Stimulated activated naive B cell treated with anti-CD40 and anti-IgM and Interleukin-4, amounts not matched to agents 10 μg/mL and 1 μg/mL and 100 μg/mL, for 72 hours (primary cell): ENCODE results near the gene GPR18.
A peak's percentile ranks its signal among the peaks of the same experiment; 100 is the strongest.
"Not testable (repeated sequence)": the region's sequence is repeated elsewhere in the genome, so short reads cannot be mapped to it uniquely, and the experiment has no call there.

Experiments used
- ATAC-seq, 2 donors: fragments of 150-1000 bp; cut with Tn5 transposase; replicated peaks; 2 replicates each; pipeline ENCODE4 v1.10.0; 2021; ENCODE audit warnings: moderate library complexity in 1 of 2
- DNase-seq: peaks from one replicate; pipeline ENCODE4 v3.0.0; 2021
- H3K27ac Mint-ChIP-seq: one replicate; pipeline ENCODE4 v1.8.0; 2022; ENCODE audit warnings: mild to moderate bottlenecking, mixed read lengths
- H3K27me3 Mint-ChIP-seq, 2 donors: one replicate each; pipeline ENCODE4 v1.8.0; 2022; ENCODE audit warnings: mixed read lengths in 2 of 2
- H3K36me3 Mint-ChIP-seq, 2 donors: one replicate each; pipeline ENCODE4 v1.8.0; 2022; ENCODE audit warnings: mixed read lengths in 2 of 2, mild to moderate bottlenecking in 1 of 2
- H3K4me1 Mint-ChIP-seq, 2 donors: one replicate each; pipeline ENCODE4 v1.8.0; 2022; ENCODE audit warnings: mixed read lengths in 2 of 2, mild to moderate bottlenecking in 1 of 2
- H3K4me3 Mint-ChIP-seq, 2 donors: one replicate each; pipeline ENCODE4 v1.8.0; 2022; ENCODE audit warnings: mild to moderate bottlenecking in 2 of 2, mixed read lengths in 2 of 2, moderate library complexity in 1 of 2
- H3K9me3 Mint-ChIP-seq, 2 donors: one replicate each; pipeline ENCODE4 v1.8.0; 2022; ENCODE audit warnings: mixed read lengths in 2 of 2, mild to moderate bottlenecking in 1 of 2

The GPR18 gene

DNA sequence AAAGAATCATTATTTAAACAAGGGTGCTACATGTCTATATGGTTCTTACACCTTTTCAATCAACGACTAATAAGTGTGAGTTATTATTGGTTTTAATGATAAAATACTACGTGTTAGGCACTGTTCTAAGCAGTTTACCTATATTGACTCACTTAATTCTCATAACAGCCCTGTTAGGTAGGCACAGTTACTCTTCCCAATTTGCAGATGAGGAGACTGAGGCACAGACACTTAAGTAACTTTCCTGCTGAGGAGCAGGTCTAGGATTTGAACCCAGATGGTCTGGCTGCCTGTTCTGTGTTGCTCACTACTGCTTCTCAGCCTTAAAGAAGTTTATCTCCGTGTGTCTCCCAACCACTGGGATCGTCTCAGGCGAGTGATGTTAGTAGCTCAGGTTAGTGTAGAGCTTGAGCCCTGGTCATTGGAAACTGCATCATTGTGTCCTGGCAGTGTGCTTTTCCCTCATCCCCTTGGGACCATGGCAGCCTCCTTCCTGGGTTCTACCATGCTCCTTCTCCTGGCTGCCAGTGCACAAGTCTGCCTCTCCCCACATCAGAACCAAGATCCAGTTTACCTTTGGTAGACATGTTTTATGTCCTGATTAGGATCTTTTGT, 46.7 kb downstream of the GPR18 start:
- Mint-ChIP-seq H3K27me3 (no peaks in the 10 kb centered on the region), H3K27ac (peak overlapping the region; percentile 1), H3K4me1 (peaks cover 41 to 72% of the 10 kb centered on the region in 2 donors), H3K36me3 (peaks cover 28 to 58% of the 10 kb centered on the region in 2 donors), H3K4me3 (no peak overlapping the region), H3K9me3 (no peaks in the 10 kb centered on the region)
- ATAC-seq (no peak), DNase-seq (no peak)

DNA sequence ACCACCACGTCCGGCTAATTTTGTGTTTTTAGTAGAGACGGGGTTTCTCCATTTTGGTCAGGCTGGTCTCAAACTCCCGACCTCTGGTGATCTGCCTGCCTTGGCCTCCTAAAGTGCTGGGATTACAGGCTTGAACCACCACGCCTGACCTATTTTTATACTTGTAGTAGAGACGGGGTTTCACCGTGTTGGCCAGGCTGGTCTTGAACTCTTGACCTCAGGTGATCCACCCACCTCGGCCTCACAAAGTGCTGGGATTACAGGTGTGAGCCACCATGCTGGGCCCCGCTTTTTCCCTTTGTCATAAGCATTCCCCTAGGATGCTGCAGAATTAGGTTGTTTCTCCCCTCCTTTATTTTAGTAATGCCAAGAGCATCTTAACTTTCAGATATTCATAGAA, 47.6 kb downstream of the GPR18 start:
- Mint-ChIP-seq H3K4me1 (peaks cover 48 to 79% of the 10 kb centered on the region in 2 donors), H3K36me3 (peaks cover 32 to 67% of the 10 kb centered on the region in 2 donors)
- not testable (repeated sequence) for H3K4me3 Mint-ChIP-seq, H3K9me3 Mint-ChIP-seq, ATAC-seq, H3K27me3 Mint-ChIP-seq, H3K27ac Mint-ChIP-seq, DNase-seq

DNA sequence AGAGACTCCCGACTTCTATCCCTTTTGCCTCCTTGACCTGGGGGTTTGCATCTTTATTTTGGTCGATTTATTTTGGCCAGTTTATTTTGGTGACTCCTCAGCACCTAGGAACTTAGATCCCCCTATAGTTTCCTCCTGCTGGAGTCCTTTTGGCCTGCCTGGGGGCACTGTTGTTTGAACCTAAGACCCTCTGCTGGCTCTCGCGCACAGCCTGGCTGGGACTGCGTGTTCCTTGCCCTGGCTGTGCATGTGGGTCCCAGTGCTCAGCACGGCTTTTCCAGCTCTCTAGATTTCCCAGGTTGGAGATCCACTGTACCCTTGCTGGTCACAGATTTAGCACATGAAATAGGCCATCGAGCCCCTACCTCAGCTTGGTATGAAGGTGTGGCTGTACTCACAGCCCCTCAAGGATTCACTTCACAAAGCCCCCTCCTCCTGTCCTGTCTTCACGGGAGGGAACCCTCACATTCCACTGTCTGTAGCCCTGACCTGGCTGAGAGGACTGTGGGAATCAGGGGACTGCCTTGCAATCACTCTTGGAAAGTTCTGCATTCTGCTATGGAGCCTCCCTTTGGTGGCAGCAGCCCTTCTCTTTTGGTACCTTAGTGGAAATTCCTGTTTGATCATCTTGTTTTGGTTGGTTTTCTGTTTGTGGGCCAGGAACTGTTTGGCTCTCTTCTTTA, 49.2 kb downstream of the GPR18 start:
- Mint-ChIP-seq H3K9me3 (no peaks in the 10 kb centered on the region), H3K4me3 (no peak overlapping the region), H3K4me1 (peaks cover 53 to 79% of the 10 kb centered on the region in 2 donors), H3K27ac (no peak overlapping the region), H3K27me3 (no peaks in the 10 kb centered on the region), H3K36me3 (peaks cover 36 to 69% of the 10 kb centered on the region in 2 donors)
- DNase-seq (no peak), ATAC-seq (no peak)

DNA sequence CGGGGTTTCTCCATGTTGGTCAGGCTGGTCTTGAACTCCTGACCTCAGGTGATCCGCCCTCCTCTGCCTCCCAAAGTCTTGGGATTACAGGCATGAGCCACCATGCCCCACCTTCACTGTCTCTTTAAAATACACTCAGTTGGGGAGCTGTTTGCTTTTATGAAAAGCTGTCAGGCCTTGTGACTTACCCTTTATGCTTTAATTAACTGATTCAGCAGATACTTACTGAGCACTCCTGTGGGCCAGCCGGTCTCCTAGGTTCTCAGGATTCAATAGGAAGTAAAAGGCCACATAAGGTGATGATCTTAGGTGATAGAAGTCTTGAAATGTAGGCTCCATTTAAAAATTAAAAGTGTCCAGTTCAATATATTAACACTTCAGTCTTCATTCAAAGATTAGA, 50.0 kb downstream of the GPR18 start:
- ATAC-seq (no peak), DNase-seq (no peak)
- Mint-ChIP-seq H3K36me3 (peaks cover 37 to 73% of the 10 kb centered on the region in 2 donors), H3K9me3 (no peaks in the 10 kb centered on the region), H3K27me3 (no peaks in the 10 kb centered on the region), H3K4me3 (no peak overlapping the region), H3K27ac (no peak overlapping the region), H3K4me1 (peaks cover 58 to 85% of the 10 kb centered on the region in 2 donors)

DNA sequence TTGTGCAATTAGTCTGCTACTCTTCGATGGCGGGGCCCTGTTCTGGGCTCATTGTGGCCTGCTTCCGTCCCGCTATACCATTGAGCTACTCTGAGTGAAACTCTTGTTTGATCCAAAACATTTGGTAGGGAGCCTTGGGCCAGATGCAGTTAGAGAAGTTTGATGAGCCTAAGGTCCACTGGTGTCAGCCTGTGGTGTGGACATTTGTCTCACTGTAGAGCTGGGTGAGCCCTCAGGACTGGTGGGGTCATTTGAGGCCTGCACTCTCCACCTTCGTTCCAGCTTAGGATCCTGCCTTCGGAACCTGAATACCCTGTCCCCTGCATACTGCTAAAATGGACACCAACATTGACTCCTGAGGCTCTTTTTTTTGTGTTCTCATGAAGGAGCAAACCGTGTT, 50.7 kb downstream of the GPR18 start:
- H3K27me3 Mint-ChIP-seq, result no peaks in the 10 kb centered on the region
- no peaks in the 10 kb centered on the region for H3K9me3 Mint-ChIP-seq
- peak overlapping the region; percentile 53 for H3K27ac Mint-ChIP-seq
- DNase-seq (no peak), ATAC-seq (no peak)
- peaks cover 61 to 91% of the 10 kb centered on the region in 2 donors for H3K4me1 Mint-ChIP-seq
- peak overlapping the region in 1 of 2 donors; percentile 1 for H3K4me3 Mint-ChIP-seq
- peaks cover 35 to 71% of the 10 kb centered on the region in 2 donors for H3K36me3 Mint-ChIP-seq

DNA sequence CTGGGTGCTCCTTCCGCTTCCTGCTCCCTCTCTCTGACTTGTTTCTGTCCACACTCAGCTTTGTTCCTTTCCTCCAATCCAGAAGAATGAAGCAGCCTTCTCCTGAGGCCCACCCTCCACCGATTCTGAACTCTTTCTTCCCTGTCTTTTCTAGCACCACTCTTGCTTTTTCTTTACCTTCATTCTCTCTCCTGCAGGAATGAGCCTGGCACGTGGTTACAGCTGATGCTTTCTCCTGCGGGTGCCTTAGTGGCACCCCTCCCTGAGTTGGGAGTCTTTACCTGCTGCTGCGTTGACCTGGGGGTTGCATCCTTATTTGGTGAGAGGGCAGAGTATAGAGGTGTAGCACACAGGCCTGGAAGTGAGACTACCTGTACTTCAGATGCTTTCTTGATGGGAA, 51.3 kb downstream of the GPR18 start:
- DNase-seq (no peak), ATAC-seq (no peak)
- H3K27ac Mint-ChIP-seq, result peak overlapping the region; percentile 43
- peaks cover 62 to 90% of the 10 kb centered on the region in 2 donors for H3K4me1 Mint-ChIP-seq
- H3K4me3 Mint-ChIP-seq, result peak overlapping the region in 1 of 2 donors; percentile 67
- no peaks in the 10 kb centered on the region for H3K27me3 Mint-ChIP-seq
- H3K36me3 Mint-ChIP-seq, result peaks cover 34 to 65% of the 10 kb centered on the region in 2 donors
- H3K9me3 Mint-ChIP-seq, result no peaks in the 10 kb centered on the region

DNA sequence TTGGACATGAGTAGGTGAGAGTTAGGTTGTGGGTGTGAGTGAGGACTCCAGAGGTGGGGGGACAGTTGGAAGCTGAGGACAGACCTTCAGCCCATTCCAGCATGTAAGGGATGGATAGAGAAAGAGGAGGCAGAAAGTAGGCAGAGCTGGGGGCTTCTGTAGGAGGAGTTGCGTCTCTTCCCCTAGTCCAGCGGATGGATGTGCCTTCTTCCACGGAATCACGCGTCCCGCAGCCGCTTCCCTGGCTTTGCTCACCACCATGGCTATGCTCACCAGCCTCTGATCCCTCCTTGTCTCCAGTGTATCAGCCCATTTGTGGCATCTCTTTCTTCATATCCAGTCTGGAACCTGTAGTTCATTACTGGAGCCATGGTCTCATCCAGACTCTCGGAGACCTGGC, 52.0 kb downstream of the GPR18 start:
- H3K27ac Mint-ChIP-seq, result peak overlapping the region; percentile 53
- ATAC-seq, result no peak

DNA sequence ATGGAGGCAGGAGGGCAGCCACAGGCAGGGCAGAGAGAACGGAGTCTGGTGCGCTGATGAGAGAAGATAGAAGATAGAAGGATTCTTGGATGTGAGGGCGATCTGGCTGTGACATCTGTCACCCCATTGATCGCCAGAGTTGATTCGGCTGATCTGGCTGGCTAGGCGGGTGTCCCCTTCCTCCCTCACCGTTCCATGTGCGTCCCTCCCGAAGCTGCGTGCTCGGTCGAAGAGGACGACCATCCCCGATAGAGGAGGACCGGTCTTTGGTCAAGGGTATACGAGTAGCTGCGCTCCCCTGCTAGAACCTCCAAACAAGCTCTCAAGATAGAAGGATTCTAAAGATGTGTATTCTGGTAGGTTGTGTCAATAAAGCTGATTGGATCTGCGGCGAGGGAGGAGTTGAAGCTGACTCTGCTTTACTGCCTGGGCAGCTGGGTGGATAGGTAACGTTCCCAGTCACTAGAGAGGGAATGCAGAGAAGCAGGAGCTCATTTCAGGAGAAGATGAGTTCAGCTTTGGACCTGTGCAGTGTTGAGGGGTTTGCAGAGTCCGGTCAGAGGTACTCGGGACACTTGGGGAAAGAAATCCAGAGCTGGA, 52.5 kb downstream of the GPR18 start:
- H3K9me3 Mint-ChIP-seq, result no peaks in the 10 kb centered on the region
- peaks cover 31 to 58% of the 10 kb centered on the region in 2 donors for H3K36me3 Mint-ChIP-seq
- no peaks in the 10 kb centered on the region for H3K27me3 Mint-ChIP-seq
- ATAC-seq, result no peak
- H3K4me1 Mint-ChIP-seq, result peaks cover 61 to 79% of the 10 kb centered on the region in 2 donors
- peak overlapping the region; percentile 53 for H3K27ac Mint-ChIP-seq
- DNase-seq, result no peak
- H3K4me3 Mint-ChIP-seq, result peak overlapping the region; percentile 59 to 62

More for the DNA sequence above, 52.0 kb downstream of the GPR18 start:
- Mint-ChIP-seq H3K4me1 (peaks cover 61 to 84% of the 10 kb centered on the region in 2 donors), H3K36me3 (peaks cover 34 to 62% of the 10 kb centered on the region in 2 donors), H3K27me3 (no peaks in the 10 kb centered on the region), H3K9me3 (no peaks in the 10 kb centered on the region), H3K4me3 (peak overlapping the region in 1 of 2 donors; percentile 62)
- DNase-seq, result no peak
